Measurements from ENCODE around the gene ARHGEF17. TPM values are rescaled to one million over a fixed set of nuclear protein-coding genes. Genes with fewer than 3 reads are reported as not detected.

Gene ARHGEF17
- polyA plus RNA-seq, 2 of the 4 experiments (the other 2 are of a cell fraction): 7.0 to 16.2 TPM

DNA sequence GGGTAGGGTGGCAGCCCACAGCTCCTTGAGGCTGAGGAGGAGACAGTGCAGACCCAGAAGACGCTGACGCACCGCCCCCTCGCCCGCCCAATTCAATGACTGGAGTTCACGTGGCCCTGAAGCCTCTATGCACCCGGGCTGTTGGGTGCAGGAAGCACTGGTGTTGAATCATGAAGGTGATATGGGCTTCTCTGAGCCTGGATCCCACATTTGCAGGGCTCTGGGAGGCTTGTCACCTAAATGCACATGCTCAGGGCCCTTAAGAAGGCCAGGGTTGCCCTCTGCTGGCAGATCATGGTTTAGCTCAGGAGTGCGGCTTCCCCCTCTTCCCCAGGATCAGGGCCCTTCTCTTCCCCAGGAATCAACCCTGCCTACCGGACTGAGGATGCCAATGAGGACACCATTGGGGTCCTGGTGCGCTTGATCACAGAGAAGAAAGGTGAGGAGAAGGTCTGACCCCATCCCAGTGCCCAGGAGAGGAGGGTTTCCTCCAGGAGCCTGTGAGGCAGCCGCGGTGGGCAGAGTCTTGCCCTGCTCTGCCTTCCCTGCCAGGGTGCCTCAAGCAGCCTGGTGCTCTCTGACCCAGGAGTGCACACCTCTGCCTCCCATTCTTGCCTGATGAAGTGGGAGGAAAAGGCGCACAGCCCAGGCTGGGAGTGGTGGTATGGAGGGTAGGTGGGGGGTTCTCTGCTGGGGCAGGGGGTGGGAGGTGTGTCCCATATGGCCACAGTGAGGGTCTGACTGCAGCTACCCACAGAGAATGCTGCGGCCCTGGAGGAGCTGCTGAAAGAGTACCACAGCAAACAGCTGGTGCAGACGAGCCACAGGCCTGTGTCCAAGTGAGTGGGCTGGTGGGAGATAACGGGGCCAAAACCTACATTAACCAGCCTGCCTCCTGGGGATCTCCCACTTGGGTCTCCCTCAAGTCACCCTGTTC is 85.7 kb downstream of the ARHGEF17 start (continued):
- TF ChIP-seq TFCP2L1 (CRISPR knock-in tag; IDR thresholded peaks at IDR 0.05) (no peak), TP53 (CRISPR knock-in tag; IDR thresholded peaks at IDR 0.05) (no peak), E2F6 (IDR thresholded peaks at IDR 0.05; ENCODE audit: borderline replicate concordance, low read depth) (no peak)

GRCh38 chr11:73394416-73395296 is 86.6 kb downstream of the ARHGEF17 start:
- CTCF ChIA-PET: interaction anchor here (0.6 to 24.4 kb wide), 15 partner anchors 14 to 563 kb away, joined by 3 to 667 read pairs (median 9); partner anchors contain the start of genes ARHGEF17 and RELT
- FAIRE-seq: no peak
- WGBS (ENCODE audit: missing lambda C conversion rate): 95% methylated on average over 25 of the region's 34 CpGs

DNA sequence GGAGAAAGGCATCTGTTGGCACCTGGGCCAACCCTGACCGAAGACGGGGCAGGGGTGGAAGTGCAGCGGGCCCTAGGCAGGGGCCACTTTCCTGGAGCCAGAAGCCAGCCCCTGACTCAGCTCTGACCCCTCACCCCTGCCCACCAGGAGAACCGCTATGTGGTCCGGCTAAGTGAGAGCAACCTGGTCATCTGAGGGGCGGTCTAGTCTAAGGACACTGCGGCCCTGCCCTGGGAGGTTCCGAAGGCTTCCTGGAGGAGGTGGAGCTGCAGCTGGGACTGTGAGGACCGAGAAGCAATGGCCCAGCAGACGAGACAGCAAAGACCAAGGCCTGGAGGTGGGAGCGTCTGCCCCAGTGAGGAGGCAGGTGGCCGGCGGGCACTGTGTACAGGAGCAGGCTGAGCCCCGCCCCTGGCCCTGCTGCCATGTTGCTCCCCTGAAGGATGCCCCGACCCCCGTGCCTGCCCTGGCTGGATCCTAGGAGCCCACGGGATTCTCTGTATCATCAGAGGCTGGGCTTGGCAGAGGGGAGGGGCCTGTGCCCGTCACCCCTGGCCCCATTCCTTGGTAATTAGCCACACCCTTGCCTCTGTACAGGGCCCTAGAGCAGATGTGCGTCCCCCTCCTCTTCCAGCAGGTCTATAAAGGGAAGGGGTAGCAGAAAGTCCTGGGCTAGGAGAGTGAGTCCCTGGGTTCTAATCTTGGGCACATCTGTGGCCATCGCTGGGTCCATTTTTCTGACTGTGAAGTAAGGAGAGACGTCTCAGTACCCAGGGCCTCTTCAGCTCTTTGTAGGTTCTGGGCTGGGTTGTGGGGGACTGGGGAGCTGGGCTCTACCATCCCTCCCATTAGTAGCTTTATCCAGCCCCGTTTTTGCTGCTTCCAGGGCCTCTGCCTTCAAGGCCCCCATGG is 87.5 kb downstream of the ARHGEF17 start:
- ChIA-PET CTCF (interaction anchor here (0.7 to 24.4 kb wide), 7 partner anchors 15 to 266 kb away, joined by 3 to 667 read pairs (median 9); partner anchors contain the start of genes ARHGEF17 and RELT), POLR2A (no interaction called here)
- no peak for DNase-seq (ENCODE audit: low read depth in 1 of 2, low spot score in 1 of 2)
- WGBS (ENCODE audit: missing lambda C conversion rate): 91% methylated on average over 14 of the region's 22 CpGs
- Histone ChIP-seq H3K4me3 (no peak overlapping the region), H3K9me3 (no peaks in the 10 kb centered on the region), H3K27ac (no peak overlapping the region), H3K4me2 (no peak overlapping the region), H3K4me1 (peaks cover 3% of the 10 kb centered on the region; the same call in 2 of the 3 replicates)
- no peak for FAIRE-seq
- no peak for ATAC-seq
- TF ChIP-seq ZFP36 (IDR thresholded peaks at IDR 0.05; ENCODE audit: borderline replicate concordance, partially characterized antibody) (no peak), ZSCAN20 (CRISPR knock-in tag; IDR thresholded peaks at IDR 0.05) (no peak), NFE2L2 (conservative IDR thresholded peaks at IDR 0.05; ENCODE audit: low read length) (no peak), CEBPB (IDR thresholded peaks at IDR 0.05) (no peak), ESRRA (IDR thresholded peaks at IDR 0.05; ENCODE audit: borderline replicate concordance, low read length) (no peak)
- TF ChIP-seq, protein P1, sequence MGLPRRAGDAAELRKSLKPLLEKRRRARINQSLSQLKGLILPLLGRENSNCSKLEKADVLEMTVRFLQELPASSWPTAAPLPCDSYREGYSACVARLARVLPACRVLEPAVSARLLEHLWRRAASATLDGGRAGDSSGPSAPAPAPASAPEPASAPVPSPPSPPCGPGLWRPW (IDR thresholded peaks at IDR 0.05): no peak
- TF ChIP-seq, protein P2, sequence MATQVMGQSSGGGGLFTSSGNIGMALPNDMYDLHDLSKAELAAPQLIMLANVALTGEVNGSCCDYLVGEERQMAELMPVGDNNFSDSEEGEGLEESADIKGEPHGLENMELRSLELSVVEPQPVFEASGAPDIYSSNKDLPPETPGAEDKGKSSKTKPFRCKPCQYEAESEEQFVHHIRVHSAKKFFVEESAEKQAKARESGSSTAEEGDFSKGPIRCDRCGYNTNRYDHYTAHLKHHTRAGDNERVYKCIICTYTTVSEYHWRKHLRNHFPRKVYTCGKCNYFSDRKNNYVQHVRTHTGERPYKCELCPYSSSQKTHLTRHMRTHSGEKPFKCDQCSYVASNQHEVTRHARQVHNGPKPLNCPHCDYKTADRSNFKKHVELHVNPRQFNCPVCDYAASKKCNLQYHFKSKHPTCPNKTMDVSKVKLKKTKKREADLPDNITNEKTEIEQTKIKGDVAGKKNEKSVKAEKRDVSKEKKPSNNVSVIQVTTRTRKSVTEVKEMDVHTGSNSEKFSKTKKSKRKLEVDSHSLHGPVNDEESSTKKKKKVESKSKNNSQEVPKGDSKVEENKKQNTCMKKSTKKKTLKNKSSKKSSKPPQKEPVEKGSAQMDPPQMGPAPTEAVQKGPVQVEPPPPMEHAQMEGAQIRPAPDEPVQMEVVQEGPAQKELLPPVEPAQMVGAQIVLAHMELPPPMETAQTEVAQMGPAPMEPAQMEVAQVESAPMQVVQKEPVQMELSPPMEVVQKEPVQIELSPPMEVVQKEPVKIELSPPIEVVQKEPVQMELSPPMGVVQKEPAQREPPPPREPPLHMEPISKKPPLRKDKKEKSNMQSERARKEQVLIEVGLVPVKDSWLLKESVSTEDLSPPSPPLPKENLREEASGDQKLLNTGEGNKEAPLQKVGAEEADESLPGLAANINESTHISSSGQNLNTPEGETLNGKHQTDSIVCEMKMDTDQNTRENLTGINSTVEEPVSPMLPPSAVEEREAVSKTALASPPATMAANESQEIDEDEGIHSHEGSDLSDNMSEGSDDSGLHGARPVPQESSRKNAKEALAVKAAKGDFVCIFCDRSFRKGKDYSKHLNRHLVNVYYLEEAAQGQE (IDR thresholded peaks at IDR 0.05): no peak

More at GRCh38 chr11:73394416-73395296, 86.6 kb downstream of the ARHGEF17 start:
- H3K27ac ChIP-seq: no peak overlapping the region
- TF ChIP-seq FOSL2 (IDR thresholded peaks at IDR 0.05) (no peak), FOSL2 (CRISPR knock-in tag; IDR thresholded peaks at IDR 0.05) (no peak), PBX3 (IDR thresholded peaks at IDR 0.05) (no peak), RNF2 (IDR thresholded peaks at IDR 0.05; ENCODE audit: borderline replicate concordance, low read depth) (no peak), HOXB13 (CRISPR knock-in tag; IDR thresholded peaks at IDR 0.05; ENCODE audit: low read depth) (no peak), EHMT2 (IDR thresholded peaks at IDR 0.05; ENCODE audit: low read depth) (no peak), MAZ (IDR thresholded peaks at IDR 0.05; ENCODE audit: borderline replicate concordance, low read depth, low read length) (no peak), NPAS2 (CRISPR knock-in tag; IDR thresholded peaks at IDR 0.05; ENCODE audit: borderline replicate concordance) (no peak), TFCP2L1 (CRISPR knock-in tag; IDR thresholded peaks at IDR 0.05) (no peak), ATOH8 (CRISPR knock-in tag; IDR thresholded peaks at IDR 0.05; ENCODE audit: low read depth) (no peak), KDM1A (IDR thresholded peaks at IDR 0.05; ENCODE audit: low read depth) (no peak), ZFP36 (IDR thresholded peaks at IDR 0.05; ENCODE audit: borderline replicate concordance, partially characterized antibody) (no peak)
- TF ChIP-seq, protein P3, sequence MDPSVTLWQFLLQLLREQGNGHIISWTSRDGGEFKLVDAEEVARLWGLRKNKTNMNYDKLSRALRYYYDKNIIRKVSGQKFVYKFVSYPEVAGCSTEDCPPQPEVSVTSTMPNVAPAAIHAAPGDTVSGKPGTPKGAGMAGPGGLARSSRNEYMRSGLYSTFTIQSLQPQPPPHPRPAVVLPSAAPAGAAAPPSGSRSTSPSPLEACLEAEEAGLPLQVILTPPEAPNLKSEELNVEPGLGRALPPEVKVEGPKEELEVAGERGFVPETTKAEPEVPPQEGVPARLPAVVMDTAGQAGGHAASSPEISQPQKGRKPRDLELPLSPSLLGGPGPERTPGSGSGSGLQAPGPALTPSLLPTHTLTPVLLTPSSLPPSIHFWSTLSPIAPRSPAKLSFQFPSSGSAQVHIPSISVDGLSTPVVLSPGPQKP (IDR thresholded peaks at IDR 0.05; ENCODE audit: low read depth, low read length): no peak
- H3K4me1 ChIP-seq: peaks cover 12% of the 10 kb centered on the region
- POLR2A ChIA-PET: no interaction called here
- H3K4me2 ChIP-seq: no peak overlapping the region
- no peak for DNase-seq (ENCODE audit: low read depth in 1 of 2, low spot score in 1 of 2)
- H3K9me3 ChIP-seq: no peaks in the 10 kb centered on the region
- ATAC-seq: no peak
- no peak overlapping the region for H3K4me3 ChIP-seq

Measured in A549 (cell line).